ENCODE data around the gene ZMYND8. TPM values are rescaled to one million over a fixed set of nuclear protein-coding genes. Genes with fewer than 3 reads are reported as not detected.

Gene ZMYND8
- total and polyA plus RNA-seq, 2 of the 4 experiments (the other 2 are of a cell fraction) = 24.0 to 28.2 TPM

- Histone ChIP-seq H4K91ac (ENCODE audit: insufficient read depth, low read depth, low read length) (no peak overlapping the region), H2AK5ac (ENCODE audit: low read depth, low read length) (no peak overlapping the region), H3K23ac (ENCODE audit: low read depth, low read length) (no peak overlapping the region), H3K4ac (ENCODE audit: low read depth, low read length) (no peak overlapping the region), H2AK9ac (replicated peaks; ENCODE audit: low read depth, low read length, poor library complexity) (no peak overlapping the region), H2AFZ (replicated peaks; ENCODE audit: low read length, poor library complexity) (no peak overlapping the region), H3K27me3 (ENCODE audit: control insufficient read depth, insufficient read depth, low read length) (no peaks in the 10 kb centered on the region), H3K9ac (ENCODE audit: low read depth, low read length) (no peak overlapping the region), H2BK15ac (ENCODE audit: low read depth, low read length) (no peak overlapping the region), H3K4me2 (ENCODE audit: low read depth, low read length) (no peak overlapping the region), H3K18ac (ENCODE audit: low read depth, low read length) (no peak overlapping the region), H2BK20ac (ENCODE audit: low read depth, low read length) (no peak overlapping the region), H3K27ac (ENCODE audit: insufficient read depth, low read length) (no peak overlapping the region), H3K14ac (replicated peaks; ENCODE audit: low read depth, low read length) (no peak overlapping the region), H4K8ac (ENCODE audit: low read depth in 2 of 2, low read length in 2 of 2) (no peak overlapping the region), H3K4me1 (ENCODE audit: control insufficient read depth, insufficient read depth, low read length) (no peaks in the 10 kb centered on the region; the same call in 1 of the 2 replicates), H2BK5ac (ENCODE audit: low read depth, low read length, poor library complexity, severe bottlenecking) (no peak overlapping the region), H3K9me1 (ENCODE audit: insufficient read depth, low read length) (no peaks in the 10 kb centered on the region), H4K5ac (ENCODE audit: low read depth, low read length) (no peak overlapping the region), H3K4me3 (ENCODE audit: insufficient read depth, low read depth, low read length) (no peak overlapping the region), H4K20me1 (ENCODE audit: insufficient read depth, low read length) (no peaks in the 10 kb centered on the region), H3K9me3 (ENCODE audit: control insufficient read depth, insufficient read depth, low read length) (no peaks in the 10 kb centered on the region), H3K56ac (ENCODE audit: extremely low read depth, insufficient read depth, low read length) (no peak overlapping the region), H3K36me3 (ENCODE audit: control insufficient read depth, insufficient read depth, low read length) (no peaks in the 10 kb centered on the region), H3K79me1 (ENCODE audit: low read depth in 1 of 2, low read length in 2 of 2) (no peaks in the 10 kb centered on the region), H2BK120ac (ENCODE audit: low read depth, low read length) (no peak overlapping the region)
- dilution Hi-C loops (cut with HindIII; ENCODE audit: low sequenced_read_pairs, unreplicated experiment) (no loop called here), intact Hi-C loops (cut with micrococcal nuclease) (no loop called here), in situ Hi-C loops (cut with MboI; ENCODE audit: low sequenced_read_pairs) (no loop called here)
- POLR2A ChIA-PET (ENCODE audit: unreplicated experiment) = no interaction called here
- TF ChIP-seq, protein P1, sequence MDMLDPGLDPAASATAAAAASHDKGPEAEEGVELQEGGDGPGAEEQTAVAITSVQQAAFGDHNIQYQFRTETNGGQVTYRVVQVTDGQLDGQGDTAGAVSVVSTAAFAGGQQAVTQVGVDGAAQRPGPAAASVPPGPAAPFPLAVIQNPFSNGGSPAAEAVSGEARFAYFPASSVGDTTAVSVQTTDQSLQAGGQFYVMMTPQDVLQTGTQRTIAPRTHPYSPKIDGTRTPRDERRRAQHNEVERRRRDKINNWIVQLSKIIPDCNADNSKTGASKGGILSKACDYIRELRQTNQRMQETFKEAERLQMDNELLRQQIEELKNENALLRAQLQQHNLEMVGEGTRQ (IDR thresholded peaks at IDR 0.05; ENCODE audit: low read depth, low read length) = no peak
- no peak for TF ChIP-seq CEBPB (IDR thresholded peaks at IDR 0.05; ENCODE audit: low read depth, low read length)
- TF ChIP-seq, protein P2, sequence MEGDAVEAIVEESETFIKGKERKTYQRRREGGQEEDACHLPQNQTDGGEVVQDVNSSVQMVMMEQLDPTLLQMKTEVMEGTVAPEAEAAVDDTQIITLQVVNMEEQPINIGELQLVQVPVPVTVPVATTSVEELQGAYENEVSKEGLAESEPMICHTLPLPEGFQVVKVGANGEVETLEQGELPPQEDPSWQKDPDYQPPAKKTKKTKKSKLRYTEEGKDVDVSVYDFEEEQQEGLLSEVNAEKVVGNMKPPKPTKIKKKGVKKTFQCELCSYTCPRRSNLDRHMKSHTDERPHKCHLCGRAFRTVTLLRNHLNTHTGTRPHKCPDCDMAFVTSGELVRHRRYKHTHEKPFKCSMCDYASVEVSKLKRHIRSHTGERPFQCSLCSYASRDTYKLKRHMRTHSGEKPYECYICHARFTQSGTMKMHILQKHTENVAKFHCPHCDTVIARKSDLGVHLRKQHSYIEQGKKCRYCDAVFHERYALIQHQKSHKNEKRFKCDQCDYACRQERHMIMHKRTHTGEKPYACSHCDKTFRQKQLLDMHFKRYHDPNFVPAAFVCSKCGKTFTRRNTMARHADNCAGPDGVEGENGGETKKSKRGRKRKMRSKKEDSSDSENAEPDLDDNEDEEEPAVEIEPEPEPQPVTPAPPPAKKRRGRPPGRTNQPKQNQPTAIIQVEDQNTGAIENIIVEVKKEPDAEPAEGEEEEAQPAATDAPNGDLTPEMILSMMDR (conservative IDR thresholded peaks at IDR 0.05; ENCODE audit: low read depth, low read length) = no peak
- TF ChIP-seq MAZ (IDR thresholded peaks at IDR 0.05; ENCODE audit: borderline replicate concordance, low read depth, low read length) = no peak
- TF ChIP-seq CHD1 (IDR thresholded peaks at IDR 0.05; ENCODE audit: low read depth, low read length) = no peak
- no peak for TF ChIP-seq NFE2L2 (IDR thresholded peaks at IDR 0.05; ENCODE audit: low read depth, low read length)
- no peak for TF ChIP-seq SMC3 (IDR thresholded peaks at IDR 0.05; ENCODE audit: low read depth, low read length)
- no peak for TF ChIP-seq POLR2A (IDR thresholded peaks at IDR 0.05; ENCODE audit: low read depth, low read length)
- TF ChIP-seq RCOR1 (IDR thresholded peaks at IDR 0.05; ENCODE audit: insufficient replicate concordance, low read length) = no peak
- CTCF ChIA-PET = no interaction called here
- DNase-seq = no peak
- no peak for ATAC-seq (ENCODE audit: low read depth)
- 86% methylated on average over 12 of the region's 14 CpGs; no CpG with 5 or more reads in 1 of the 2 experiments for WGBS, 2 experiments (ENCODE audit: extremely low coverage in 2 of 2, insufficient read length in 1 of 2)
- no TSS peak for BruUV-seq (replicated peaks)
These were observed 195.5 kb downstream of the ZMYND8 start for GRCh38 chr20:47160992-47161391.

Measured in IMR-90 (cell line).